ENCODE results near the gene SLC7A5.
"Not testable (repeated sequence)": the region's sequence is repeated elsewhere in the genome, so short reads cannot be mapped to it uniquely, and the experiment has no call there.

DNA sequence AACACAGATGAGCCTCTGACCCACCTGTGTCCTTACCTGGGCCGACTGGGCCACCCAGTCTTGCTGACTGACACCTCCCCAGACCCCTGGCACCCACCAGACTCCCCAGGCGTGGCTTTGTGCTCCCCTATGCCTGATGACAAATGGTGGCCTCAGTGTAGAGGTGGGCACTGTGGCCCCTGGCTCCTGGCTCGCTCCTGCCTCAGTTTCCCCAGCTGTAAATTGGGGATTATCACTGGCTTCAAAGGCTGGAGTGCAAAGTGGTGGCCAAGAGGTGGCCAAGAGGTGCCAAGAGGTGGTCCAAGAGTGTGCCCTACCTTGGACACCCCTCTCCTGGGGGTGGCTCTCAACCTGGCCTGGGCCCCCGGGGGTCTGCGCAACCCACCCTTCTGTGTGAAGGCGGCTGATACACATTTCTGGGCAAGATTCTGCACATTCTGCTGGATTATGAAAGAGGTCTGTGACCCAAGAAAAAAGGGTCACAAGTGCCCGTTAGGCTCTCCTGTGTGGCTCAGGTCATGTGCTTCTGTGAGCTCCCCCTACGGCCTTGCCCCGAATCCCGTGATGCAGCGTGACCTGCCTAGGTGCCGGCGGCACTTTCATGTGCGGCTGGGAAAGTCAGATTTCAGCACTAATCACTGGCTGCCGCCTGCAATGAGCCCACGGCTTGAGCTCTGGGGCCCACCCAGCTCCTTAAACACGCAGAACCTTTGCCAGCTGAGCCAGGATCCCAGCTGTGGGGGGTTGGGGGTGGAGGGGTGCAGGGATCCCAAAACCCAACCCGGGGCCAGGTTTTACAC, 7.8 kb downstream of the SLC7A5 start:
- TF ChIP-seq BHLHE40 (IDR thresholded peaks at IDR 0.05; ENCODE audit: low read depth, low read length): 0 out of 2 replicates have a peak, but pooled peaks have one; percentile 22
- not testable (repeated sequence) for TF ChIP-seq MAZ (IDR thresholded peaks at IDR 0.05; ENCODE audit: borderline replicate concordance, low read depth, low read length); EP300 (IDR thresholded peaks at IDR 0.05); ZFP36 (IDR thresholded peaks at IDR 0.05; ENCODE audit: borderline replicate concordance, partially characterized antibody)
- TF ChIP-seq, protein P1, sequence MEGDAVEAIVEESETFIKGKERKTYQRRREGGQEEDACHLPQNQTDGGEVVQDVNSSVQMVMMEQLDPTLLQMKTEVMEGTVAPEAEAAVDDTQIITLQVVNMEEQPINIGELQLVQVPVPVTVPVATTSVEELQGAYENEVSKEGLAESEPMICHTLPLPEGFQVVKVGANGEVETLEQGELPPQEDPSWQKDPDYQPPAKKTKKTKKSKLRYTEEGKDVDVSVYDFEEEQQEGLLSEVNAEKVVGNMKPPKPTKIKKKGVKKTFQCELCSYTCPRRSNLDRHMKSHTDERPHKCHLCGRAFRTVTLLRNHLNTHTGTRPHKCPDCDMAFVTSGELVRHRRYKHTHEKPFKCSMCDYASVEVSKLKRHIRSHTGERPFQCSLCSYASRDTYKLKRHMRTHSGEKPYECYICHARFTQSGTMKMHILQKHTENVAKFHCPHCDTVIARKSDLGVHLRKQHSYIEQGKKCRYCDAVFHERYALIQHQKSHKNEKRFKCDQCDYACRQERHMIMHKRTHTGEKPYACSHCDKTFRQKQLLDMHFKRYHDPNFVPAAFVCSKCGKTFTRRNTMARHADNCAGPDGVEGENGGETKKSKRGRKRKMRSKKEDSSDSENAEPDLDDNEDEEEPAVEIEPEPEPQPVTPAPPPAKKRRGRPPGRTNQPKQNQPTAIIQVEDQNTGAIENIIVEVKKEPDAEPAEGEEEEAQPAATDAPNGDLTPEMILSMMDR (IDR thresholded peaks at IDR 0.05): not testable (repeated sequence)
- TF ChIP-seq, protein P2, sequence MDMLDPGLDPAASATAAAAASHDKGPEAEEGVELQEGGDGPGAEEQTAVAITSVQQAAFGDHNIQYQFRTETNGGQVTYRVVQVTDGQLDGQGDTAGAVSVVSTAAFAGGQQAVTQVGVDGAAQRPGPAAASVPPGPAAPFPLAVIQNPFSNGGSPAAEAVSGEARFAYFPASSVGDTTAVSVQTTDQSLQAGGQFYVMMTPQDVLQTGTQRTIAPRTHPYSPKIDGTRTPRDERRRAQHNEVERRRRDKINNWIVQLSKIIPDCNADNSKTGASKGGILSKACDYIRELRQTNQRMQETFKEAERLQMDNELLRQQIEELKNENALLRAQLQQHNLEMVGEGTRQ (IDR thresholded peaks at IDR 0.05): peak; percentile 44; the same call in 1 of the 2 replicates
- TF ChIP-seq, protein P3, sequence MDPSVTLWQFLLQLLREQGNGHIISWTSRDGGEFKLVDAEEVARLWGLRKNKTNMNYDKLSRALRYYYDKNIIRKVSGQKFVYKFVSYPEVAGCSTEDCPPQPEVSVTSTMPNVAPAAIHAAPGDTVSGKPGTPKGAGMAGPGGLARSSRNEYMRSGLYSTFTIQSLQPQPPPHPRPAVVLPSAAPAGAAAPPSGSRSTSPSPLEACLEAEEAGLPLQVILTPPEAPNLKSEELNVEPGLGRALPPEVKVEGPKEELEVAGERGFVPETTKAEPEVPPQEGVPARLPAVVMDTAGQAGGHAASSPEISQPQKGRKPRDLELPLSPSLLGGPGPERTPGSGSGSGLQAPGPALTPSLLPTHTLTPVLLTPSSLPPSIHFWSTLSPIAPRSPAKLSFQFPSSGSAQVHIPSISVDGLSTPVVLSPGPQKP (IDR thresholded peaks at IDR 0.05; ENCODE audit: low read depth, low read length): not testable (repeated sequence)

Data from A549 (cell line).